ENCODE measurements around the gene SIK2. TPM values are rescaled to one million over a fixed set of nuclear protein-coding genes. Genes with fewer than 3 reads are reported as not detected.

SIK2 gene
- total and polyA plus RNA-seq, 2 donors (not counting 3 experiments of a cell fraction or from before 2014, with no cell fraction given), result 14.6 to 17.1 TPM

DNA sequence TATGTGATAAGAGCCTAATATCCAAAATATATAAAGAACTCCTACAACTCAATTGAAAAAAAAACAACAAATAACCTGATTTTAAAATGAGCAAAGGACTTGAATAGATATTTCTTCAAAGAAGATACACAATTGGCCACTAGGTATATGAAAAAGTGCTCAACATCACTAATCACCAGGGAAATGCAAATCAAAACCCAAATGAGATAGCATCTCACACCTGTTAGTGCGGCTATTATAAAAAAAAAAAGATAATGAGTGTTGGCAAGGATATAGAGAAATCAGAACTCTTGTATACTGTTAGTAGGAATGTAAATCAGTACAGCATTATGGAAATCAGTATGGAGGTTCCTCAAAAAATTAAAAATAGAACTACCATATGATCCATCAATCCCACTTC is 5.9 kb upstream of the SIK2 start:
- POLR2A ChIA-PET, result no interaction called here
- Histone ChIP-seq H3K9ac (replicated peaks; ENCODE audit: extremely low read depth, insufficient read depth, low read length) (no peak overlapping the region), H3K27me3 (ENCODE audit: control insufficient read depth in 2 of 2, insufficient read depth in 2 of 2, low read length in 2 of 2) (peaks cover 0 to 13% of the 10 kb centered on the region in 2 experiments), H3K9me1 (replicated peaks; ENCODE audit: control insufficient read depth, extremely low read depth, insufficient read depth, low read length) (no peaks in the 10 kb centered on the region), H3K4me1 (ENCODE audit: control insufficient read depth, extremely low read depth, insufficient read depth, low read length) (no peaks in the 10 kb centered on the region), H3K4me3 (replicated peaks in 1 of 3; ENCODE audit: insufficient read depth in 1 of 3, low read depth in 1 of 3, low read length in 3 of 3) (no peak overlapping the region), H4K20me1 (replicated peaks; ENCODE audit: control insufficient read depth, extremely low read depth, insufficient read depth, low read length) (no peaks in the 10 kb centered on the region), H3K4me2 (ENCODE audit: insufficient read depth, low read length) (no peak overlapping the region), H3K79me2 (ENCODE audit: control insufficient read depth, insufficient read depth, low read length) (no peaks in the 10 kb centered on the region), H3K9me3 (replicated peaks; ENCODE audit: control insufficient read depth, insufficient read depth, low read length) (no peaks in the 10 kb centered on the region), H2AFZ (ENCODE audit: low read depth, low read length) (no peak overlapping the region), H3K27ac (ENCODE audit: insufficient read depth, low read depth, low read length) (no peak overlapping the region), H3K36me3 (ENCODE audit: control insufficient read depth in 2 of 2, extremely low read depth in 1 of 2, insufficient read depth in 2 of 2, low read length in 2 of 2) (no peaks in the 10 kb centered on the region)
- CTCF ChIA-PET, result interaction anchor here (1.1 to 3.2 kb wide), 6 partner anchors 9 to 238 kb away, joined by 3 to 34 read pairs (median 4); no protein-coding TSS in a partner anchor
- DNase-seq (ENCODE audit: low read depth, low spot score) (no peak), FAIRE-seq (no peak)
- intact Hi-C loops (cut with micrococcal nuclease) (no loop called here), dilution Hi-C loops (cut with MboI; ENCODE audit: extremely low pct_ligation_motif_present, low sequenced_read_pairs) (no loop called here)
- TF ChIP-seq EZH2 (IDR thresholded peaks at IDR 0.05; ENCODE audit: borderline replicate concordance, low read depth, low read length, severe bottlenecking) (no peak), MYC (IDR thresholded peaks at IDR 0.05; ENCODE audit: low read depth, low read length) (no peak), FOS (IDR thresholded peaks at IDR 0.05; ENCODE audit: borderline replicate concordance, insufficient read depth, low read length) (no peak), POLR2A (IDR thresholded peaks at IDR 0.05; ENCODE audit: low read depth, low read length) (no peak), GATA2 (IDR thresholded peaks at IDR 0.05; ENCODE audit: insufficient read depth, insufficient read length, low read depth, low read length) (no peak), POLR2AphosphoS5 (IDR thresholded peaks at IDR 0.05; ENCODE audit: insufficient read depth, low read depth, low read length) (no peak), JUN (IDR thresholded peaks at IDR 0.05; ENCODE audit: borderline replicate concordance, insufficient read depth, insufficient read length, low read depth) (no peak)
- TF ChIP-seq, protein P1, sequence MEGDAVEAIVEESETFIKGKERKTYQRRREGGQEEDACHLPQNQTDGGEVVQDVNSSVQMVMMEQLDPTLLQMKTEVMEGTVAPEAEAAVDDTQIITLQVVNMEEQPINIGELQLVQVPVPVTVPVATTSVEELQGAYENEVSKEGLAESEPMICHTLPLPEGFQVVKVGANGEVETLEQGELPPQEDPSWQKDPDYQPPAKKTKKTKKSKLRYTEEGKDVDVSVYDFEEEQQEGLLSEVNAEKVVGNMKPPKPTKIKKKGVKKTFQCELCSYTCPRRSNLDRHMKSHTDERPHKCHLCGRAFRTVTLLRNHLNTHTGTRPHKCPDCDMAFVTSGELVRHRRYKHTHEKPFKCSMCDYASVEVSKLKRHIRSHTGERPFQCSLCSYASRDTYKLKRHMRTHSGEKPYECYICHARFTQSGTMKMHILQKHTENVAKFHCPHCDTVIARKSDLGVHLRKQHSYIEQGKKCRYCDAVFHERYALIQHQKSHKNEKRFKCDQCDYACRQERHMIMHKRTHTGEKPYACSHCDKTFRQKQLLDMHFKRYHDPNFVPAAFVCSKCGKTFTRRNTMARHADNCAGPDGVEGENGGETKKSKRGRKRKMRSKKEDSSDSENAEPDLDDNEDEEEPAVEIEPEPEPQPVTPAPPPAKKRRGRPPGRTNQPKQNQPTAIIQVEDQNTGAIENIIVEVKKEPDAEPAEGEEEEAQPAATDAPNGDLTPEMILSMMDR (IDR thresholded peaks at IDR 0.05; ENCODE audit: extremely low read depth in 1 of 2, insufficient read depth in 1 of 2, low read depth in 1 of 2, low read length in 2 of 2), result no peak
- TF ChIP-seq, protein P2, sequence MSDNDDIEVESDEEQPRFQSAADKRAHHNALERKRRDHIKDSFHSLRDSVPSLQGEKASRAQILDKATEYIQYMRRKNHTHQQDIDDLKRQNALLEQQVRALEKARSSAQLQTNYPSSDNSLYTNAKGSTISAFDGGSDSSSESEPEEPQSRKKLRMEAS (IDR thresholded peaks at IDR 0.05; ENCODE audit: insufficient read depth, insufficient read length), result no peak
- BruUV-seq (replicated peaks), result no TSS peak
